Neural progenitor cell (in vitro differentiated cells): Measurements from ENCODE around the gene PRICKLE1. TPM values are rescaled to one million over a fixed set of nuclear protein-coding genes. Genes with fewer than 3 reads are reported as not detected.
A peak's percentile ranks its signal among the peaks of the same experiment; 100 is the strongest.

ENCODE experiments used
- DNase-seq: peaks from one replicate; pipeline ENCODE4 v3.0.0-alpha.2; 2016; ENCODE audit warnings: low spot score
- H2AFZ ChIP-seq: fragments of 200-600 bp; sonication (generic); replicated peaks from 2 replicates; pipeline ENCODE4 v1.6.1; 2016; ENCODE audit warnings: antibody characterized with exemption
- H3F3A ChIP-seq: fragments of 200-600 bp; sonication (generic); 2 replicates; pipeline ENCODE4 v1.6.1; 2016; ENCODE audit warnings: antibody characterized with exemption, low read depth
- H3K27ac ChIP-seq: fragments of 200-600 bp; sonication (generic); 2 replicates; pipeline ENCODE4 v1.5.1; 2016; ENCODE audit warnings: mild to moderate bottlenecking
- H3K27me3 ChIP-seq: fragments of 200-600 bp; sonication (generic); 2 replicates; pipeline ENCODE4 v1.6.1; 2016; ENCODE audit warnings: mild to moderate bottlenecking, moderate library complexity
- H3K36me3 ChIP-seq: fragments of 200-600 bp; sonication (generic); 2 replicates; pipeline ENCODE4 v1.5.1; 2016
- H3K4me1 ChIP-seq: fragments of 200-600 bp; sonication (generic); 2 replicates; pipeline ENCODE4 v1.6.1; 2016; ENCODE audit warnings: mixed run types
- H3K4me2 ChIP-seq: fragments of 200-600 bp; sonication (generic); 2 replicates; pipeline ENCODE4 v1.6.1; 2016
- H3K4me3 ChIP-seq: fragments of 200-600 bp; sonication (generic); 2 replicates; pipeline ENCODE4 v1.5.1; 2016
- H3K79me2 ChIP-seq: fragments of 200-600 bp; sonication (generic); 2 replicates; pipeline ENCODE4 v1.6.1; 2016; ENCODE audit warnings: low read depth
- H3K9ac ChIP-seq: fragments of 200-600 bp; sonication (generic); 2 replicates; pipeline ENCODE4 v1.6.1; 2016
- H3K9me3 ChIP-seq: fragments of 200-600 bp; sonication (generic); 2 replicates; pipeline ENCODE4 v1.5.1; 2016; ENCODE audit warnings: low read depth
- H4K20me1 ChIP-seq: fragments of 200-600 bp; sonication (generic); 2 replicates; pipeline ENCODE4 v1.6.1; 2016; ENCODE audit warnings: low read depth
- H3K27ac Mint-ChIP-seq: 3 replicates; pipeline ENCODE4 v1.8.0; 2021; ENCODE audit warnings: mixed read lengths
- H3K27me3 Mint-ChIP-seq: 2 replicates; pipeline ENCODE4 v1.8.0; 2022; ENCODE audit warnings: low read depth, mild to moderate bottlenecking, inconsistent platforms, moderate library complexity, mixed read lengths; ENCODE audit not compliant: insufficient read depth
- H3K36me3 Mint-ChIP-seq: 3 replicates; pipeline ENCODE4 v1.8.0; 2021; ENCODE audit warnings: mixed read lengths
- H3K4me1 Mint-ChIP-seq: 3 replicates; pipeline ENCODE4 v1.8.0; 2021; ENCODE audit warnings: mixed read lengths
- H3K4me3 Mint-ChIP-seq: 3 replicates; pipeline ENCODE4 v1.8.0; 2021; ENCODE audit warnings: mild to moderate bottlenecking, moderate library complexity, mixed read lengths
- H3K9me3 Mint-ChIP-seq: 3 replicates; pipeline ENCODE4 v1.8.0; 2020; ENCODE audit warnings: mixed read lengths
- CTCF ChIP-seq: fragments of 200-600 bp; sonication (generic); IDR thresholded peaks from 2 replicates; pipeline ENCODE4 v1.5.1; 2017; ENCODE audit warnings: antibody characterized with exemption, mild to moderate bottlenecking
- EZH2 ChIP-seq: fragments of 200-600 bp; sonication (generic); IDR thresholded peaks from 2 replicates; pipeline ENCODE4 v1.6.1; 2017; ENCODE audit warnings: antibody characterized with exemption, mild to moderate bottlenecking, moderate library complexity
- EZH2phosphoT487 ChIP-seq: fragments of 200-600 bp; sonication (generic); IDR thresholded peaks from 2 replicates; pipeline ENCODE4 v1.6.1; 2017; ENCODE audit warnings: antibody characterized with exemption
- total RNA-seq: library from RNA; depleted of rRNA; stranded (reverse); fragments of >200 nt; gene quantifications from 2 replicates; pipeline ENCODE4 v1.2.3, GENCODE V29; 2015; ENCODE audit warnings: low replicate concordance

PRICKLE1 gene
- total RNA-seq, 1 donor from 2014 or later: 4.0 TPM

- no peaks in the 10 kb centered on the region for H3K9me3 Mint-ChIP-seq
- H3K4me3 Mint-ChIP-seq: no peak overlapping the region
- H3K4me1 Mint-ChIP-seq: no peaks in the 10 kb centered on the region
- Histone ChIP-seq H3K4me3 (no peak overlapping the region), H2AFZ (no peak overlapping the region), H3F3A (no peaks in the 10 kb centered on the region), H3K27ac (no peak overlapping the region), H3K4me1 (no peaks in the 10 kb centered on the region), H3K9me3 (no peaks in the 10 kb centered on the region), H3K79me2 (no peaks in the 10 kb centered on the region), H3K27me3 (no peaks in the 10 kb centered on the region), H3K9ac (no peak overlapping the region), H3K4me2 (no peak overlapping the region), H3K36me3 (no peaks in the 10 kb centered on the region), H4K20me1 (no peaks in the 10 kb centered on the region)
- peaks cover 4% of the 10 kb centered on the region for H3K27me3 Mint-ChIP-seq
- DNase-seq: no peak
- no peaks in the 10 kb centered on the region for H3K36me3 Mint-ChIP-seq
- no peak overlapping the region for H3K27ac Mint-ChIP-seq
- no peak for TF ChIP-seq EZH2phosphoT487
- TF ChIP-seq EZH2: no peak
- no peak for TF ChIP-seq CTCF
Observed at GRCh38 chr12:42495244-42495643, 94.3 kb downstream of the PRICKLE1 start.

- Histone ChIP-seq H3K79me2 (no peaks in the 10 kb centered on the region), H3K4me2 (no peak overlapping the region), H3K4me3 (no peak overlapping the region), H3K36me3 (no peaks in the 10 kb centered on the region), H3K9me3 (no peaks in the 10 kb centered on the region), H3F3A (no peaks in the 10 kb centered on the region), H3K9ac (no peak overlapping the region), H4K20me1 (no peaks in the 10 kb centered on the region), H3K27me3 (no peaks in the 10 kb centered on the region), H2AFZ (no peak overlapping the region), H3K27ac (no peak overlapping the region), H3K4me1 (peaks cover 3% of the 10 kb centered on the region)
- H3K9me3 Mint-ChIP-seq: no peaks in the 10 kb centered on the region
- no peaks in the 10 kb centered on the region for H3K36me3 Mint-ChIP-seq
- no peak for DNase-seq
- no peaks in the 10 kb centered on the region for H3K27me3 Mint-ChIP-seq
- H3K4me3 Mint-ChIP-seq: no peak overlapping the region
- no peak overlapping the region for H3K27ac Mint-ChIP-seq
- H3K4me1 Mint-ChIP-seq: no peaks in the 10 kb centered on the region
- TF ChIP-seq CTCF (no peak), EZH2phosphoT487 (no peak), EZH2 (no peak)
Observed at GRCh38 chr12:42492267-42492666, 97.3 kb downstream of the PRICKLE1 start.

- H3K27me3 ChIP-seq: peaks cover 10% of the 10 kb centered on the region
- H3K27me3 Mint-ChIP-seq: peaks cover 2% of the 10 kb centered on the region
- no peaks in the 10 kb centered on the region for H4K20me1 ChIP-seq
- no peak overlapping the region for H3K4me3 ChIP-seq
- no peak overlapping the region for H3K27ac ChIP-seq
- H3K9me3 Mint-ChIP-seq: no peaks in the 10 kb centered on the region
- H3K36me3 ChIP-seq: no peaks in the 10 kb centered on the region
- H3K79me2 ChIP-seq: no peaks in the 10 kb centered on the region
- no peak overlapping the region for H3K9ac ChIP-seq
- DNase-seq: no peak
- H3K9me3 ChIP-seq: no peaks in the 10 kb centered on the region
- H3K4me1 ChIP-seq: peaks cover 22% of the 10 kb centered on the region
- no peak overlapping the region for H3K4me2 ChIP-seq
- H3K4me1 Mint-ChIP-seq: no peaks in the 10 kb centered on the region
- H2AFZ ChIP-seq: no peak overlapping the region
- H3F3A ChIP-seq: no peaks in the 10 kb centered on the region
- no peak for TF ChIP-seq CTCF
- H3K27ac Mint-ChIP-seq: peak overlapping the region; percentile 9
- no peaks in the 10 kb centered on the region for H3K36me3 Mint-ChIP-seq
- no peak overlapping the region for H3K4me3 Mint-ChIP-seq
Observed at GRCh38 chr12:42490261-42490842, 99.2 kb downstream of the PRICKLE1 start.
